Transverse colon (tissue), 4 donors: ENCODE data around the gene CCL13. TPM values are rescaled to one million over a fixed set of nuclear protein-coding genes. Genes with fewer than 3 reads are reported as not detected.

ENCODE experiments used
- DNase-seq: peaks from one replicate; pipeline ENCODE4 v3.0.0-alpha.2; 2019
- H3K27ac ChIP-seq, 4 donors: fragments of 200-600 bp; sonication (generic); 2 replicates each; pipeline ENCODE4 v1.5.1; 2016 to 2018; ENCODE audit warnings: inconsistent platforms in 4 of 4
- H3K27me3 ChIP-seq: fragments of 200-600 bp; sonication (generic); 2 replicates; pipeline ENCODE4 v1.5.1; 2017; ENCODE audit warnings: inconsistent platforms
- H3K36me3 ChIP-seq, 4 donors: fragments of 200-600 bp; sonication (generic); 2 replicates each; pipeline ENCODE4 v1.5.1; 2017 to 2019; ENCODE audit warnings: inconsistent platforms in 4 of 4
- H3K4me1 ChIP-seq, 4 donors: fragments of 200-600 bp; sonication (generic); 2 replicates each; pipeline ENCODE4 v1.5.1; 2017 to 2020; ENCODE audit warnings: inconsistent platforms in 4 of 4
- H3K4me3 ChIP-seq, 4 donors: fragments of 200-600 bp; sonication (generic); 1 replicate in 1 of 4; 2 replicates in 3 of 4; pipeline versions ENCODE4 v1.5.1 to v1.6.1; 2017 to 2019; ENCODE audit warnings: inconsistent platforms in 4 of 4
- H3K9me3 ChIP-seq, 2 donors: fragments of 200-600 bp; sonication (generic); 2 replicates each; pipeline ENCODE4 v1.5.1; 2017 to 2019; ENCODE audit warnings: inconsistent platforms in 2 of 2
- EP300 ChIP-seq: sonication (generic); formaldehyde crosslinking; IDR thresholded peaks from one replicate; pipeline ENCODE4 v1.6.1; 2017; ENCODE audit warnings: antibody characterized with exemption, low read depth
- POLR2A ChIP-seq: fragments of 450-650 bp; IDR thresholded peaks from one replicate; pipeline ENCODE4 v1.6.1; 2016; ENCODE audit warnings: antibody characterized with exemption, mild to moderate bottlenecking, moderate library complexity
- POLR2AphosphoS5 ChIP-seq, 3 donors: sonication (generic); formaldehyde crosslinking; IDR thresholded peaks; one replicate each; pipeline ENCODE4 v1.6.1; 2016; ENCODE audit warnings: antibody characterized with exemption in 3 of 3
- WGBS, 2 donors: methylation state at CpG; one replicate each; pipeline ENCODE4 v1.1.5; 2018; ENCODE audit warnings: low coverage in 1 of 2; 5-methylcytosine and 5-hydroxymethylcytosine counted together
- in situ Hi-C, 4 donors: fragments of 200-750 bp; cut with MboI; loops; one replicate each; pipeline versions ENCODE4 v1.15.0 to v1.15.1; 2017; ENCODE audit warnings: low sequenced_read_pairs in 3 of 4, low pct_ligation_motif_present in 1 of 4, low pct_unique_long_range_greater_than_20kb in 1 of 4
- intact Hi-C: fragments of 100-400 bp; cut with DNase I; formaldehyde crosslinking; loops from one replicate; pipeline ENCODE4 v1.15.1; 2023; ENCODE audit warnings: low total_unique reads
- total RNA-seq, 4 donors: library from RNA; depleted of rRNA; stranded (reverse); fragments of >200 nt; gene quantifications; one replicate each; pipeline ENCODE4 v1.1.0, GENCODE V29; 2016
- TF ChIP-seq, protein P1 (sequence below), 5 experiments: fragments of 200-600 bp in 3 of 5; fragments of 450-650 bp in 2 of 5; sonication (generic) in 3 of 5; IDR thresholded peaks; 1 replicate in 2 of 5; 2 replicates in 3 of 5; pipeline ENCODE4 v1.5.1; 2016 to 2017; ENCODE audit warnings: antibody characterized with exemption in 5 of 5, inconsistent platforms in 3 of 5, mild to moderate bottlenecking in 2 of 5, moderate library complexity in 1 of 5

The CCL13 gene
- total RNA-seq, 4 donors from 2014 or later: 5.4 to 10.5 (median 8.2) TPM; not detected in 1

DNA sequence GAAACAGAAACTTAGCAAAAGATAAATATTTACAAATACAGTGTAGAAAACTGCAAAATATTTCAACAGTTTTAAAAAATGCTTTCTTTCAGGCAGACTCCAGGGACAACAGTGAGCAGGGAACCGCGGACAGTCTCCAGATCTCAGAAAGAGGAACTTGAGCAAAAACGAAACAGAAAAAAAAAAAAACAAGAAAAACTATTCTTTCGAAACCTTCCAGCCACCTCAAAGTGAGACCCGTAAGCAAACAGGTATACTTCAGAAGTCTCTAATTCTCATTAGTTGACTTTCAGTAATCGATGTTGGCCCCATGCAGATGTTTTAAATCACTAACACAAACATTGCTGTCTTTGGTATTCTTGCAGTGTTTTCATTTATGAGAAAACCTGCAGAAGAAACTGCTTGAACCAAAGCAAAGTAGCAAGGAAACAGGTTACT is 22.4 kb downstream of the CCL13 start:
- DNase-seq: peak; percentile 28
- 6 to 20% methylated on average over 5 to 6 of the region's 6 CpGs for WGBS, 2 donors
- TF ChIP-seq, protein P1, sequence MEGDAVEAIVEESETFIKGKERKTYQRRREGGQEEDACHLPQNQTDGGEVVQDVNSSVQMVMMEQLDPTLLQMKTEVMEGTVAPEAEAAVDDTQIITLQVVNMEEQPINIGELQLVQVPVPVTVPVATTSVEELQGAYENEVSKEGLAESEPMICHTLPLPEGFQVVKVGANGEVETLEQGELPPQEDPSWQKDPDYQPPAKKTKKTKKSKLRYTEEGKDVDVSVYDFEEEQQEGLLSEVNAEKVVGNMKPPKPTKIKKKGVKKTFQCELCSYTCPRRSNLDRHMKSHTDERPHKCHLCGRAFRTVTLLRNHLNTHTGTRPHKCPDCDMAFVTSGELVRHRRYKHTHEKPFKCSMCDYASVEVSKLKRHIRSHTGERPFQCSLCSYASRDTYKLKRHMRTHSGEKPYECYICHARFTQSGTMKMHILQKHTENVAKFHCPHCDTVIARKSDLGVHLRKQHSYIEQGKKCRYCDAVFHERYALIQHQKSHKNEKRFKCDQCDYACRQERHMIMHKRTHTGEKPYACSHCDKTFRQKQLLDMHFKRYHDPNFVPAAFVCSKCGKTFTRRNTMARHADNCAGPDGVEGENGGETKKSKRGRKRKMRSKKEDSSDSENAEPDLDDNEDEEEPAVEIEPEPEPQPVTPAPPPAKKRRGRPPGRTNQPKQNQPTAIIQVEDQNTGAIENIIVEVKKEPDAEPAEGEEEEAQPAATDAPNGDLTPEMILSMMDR (IDR thresholded peaks at IDR 0.05): no peak

DNA sequence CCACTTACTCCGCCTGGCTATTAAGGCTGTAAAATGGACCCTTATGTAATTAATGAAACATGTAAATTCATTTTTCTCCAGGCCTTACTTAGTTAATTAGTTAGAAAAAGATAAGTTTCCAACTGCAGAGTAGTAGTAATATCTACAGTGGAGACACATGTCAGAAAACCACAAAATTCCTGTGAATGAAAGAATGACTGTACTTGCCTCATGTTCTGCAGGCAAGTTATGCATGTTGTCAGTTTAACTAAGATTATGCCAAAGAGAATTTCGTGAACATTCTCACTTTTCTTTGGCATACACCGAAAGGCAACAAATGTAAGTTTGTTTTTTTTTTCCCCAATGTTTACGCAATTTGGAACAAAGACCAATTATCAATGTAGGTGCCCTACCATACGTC is 23.6 kb downstream of the CCL13 start:
- DNase-seq: no peak
- in situ Hi-C loops (no loop called here), intact Hi-C loops (no loop called here)
- Histone ChIP-seq H3K4me1 (peaks cover 0 to 11% (median 1%) of the 10 kb centered on the region in 4 donors), H3K36me3 (no peaks in the 10 kb centered on the region), H3K4me3 (no peak overlapping the region), H3K9me3 (no peaks in the 10 kb centered on the region), H3K27me3 (no peaks in the 10 kb centered on the region), H3K27ac (no peak overlapping the region)
- WGBS, 2 donors: 69 to 81% methylated on average over 5 of the region's 5 CpGs
- TF ChIP-seq POLR2A (no peak), EP300 (no peak)
- TF ChIP-seq, protein P1 (IDR thresholded peaks at IDR 0.05): no peak

More for the DNA sequence above, 22.4 kb downstream of the CCL13 start:
- peaks cover 0 to 11% (median 1%) of the 10 kb centered on the region in 4 donors for H3K4me1 ChIP-seq
- intact Hi-C loops: no loop called here
- no peaks in the 10 kb centered on the region for H3K9me3 ChIP-seq
- H3K27ac ChIP-seq: peak overlapping the region in 1 of 4 donors; percentile 24
- H3K27me3 ChIP-seq: no peaks in the 10 kb centered on the region
- in situ Hi-C loops: no loop called here
- H3K36me3 ChIP-seq: no peaks in the 10 kb centered on the region
- no peak overlapping the region for H3K4me3 ChIP-seq

DNA sequence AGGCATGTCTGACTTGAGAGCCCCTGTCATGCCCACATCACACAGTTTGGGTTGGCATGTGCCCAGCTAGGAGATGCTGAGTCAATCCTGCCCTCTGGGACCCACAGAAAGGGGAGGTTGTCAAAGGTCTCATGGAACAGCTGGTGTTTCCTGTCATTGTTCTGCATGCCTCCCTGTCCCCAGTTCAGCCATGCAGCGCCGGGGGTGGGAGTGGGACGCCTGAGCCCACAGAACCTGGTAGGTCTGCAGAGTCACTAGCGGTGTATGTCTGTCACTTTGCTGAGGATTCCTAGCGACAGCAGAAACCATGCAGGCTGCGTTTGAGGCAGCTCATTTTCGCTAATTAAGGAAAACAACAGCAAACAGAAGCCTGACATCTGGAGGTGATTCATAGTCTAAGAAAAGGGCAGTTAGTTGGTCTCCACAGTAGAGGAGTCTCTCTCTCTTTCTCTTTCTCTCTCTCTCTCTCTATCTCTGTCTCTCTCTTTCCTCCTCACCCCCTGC is 26.4 kb downstream of the CCL13 start:
- WGBS, 2 donors: 36% methylated on average over 7 of the region's 7 CpGs; no CpG with 5 or more reads in 1 of the 2 donors
- intact Hi-C loops (no loop called here), in situ Hi-C loops (no loop called here)
- Histone ChIP-seq H3K9me3 (no peaks in the 10 kb centered on the region), H3K27ac (no peak overlapping the region), H3K4me3 (no peak overlapping the region), H3K27me3 (no peaks in the 10 kb centered on the region), H3K36me3 (no peaks in the 10 kb centered on the region), H3K4me1 (peaks cover 0 to 11% (median 1%) of the 10 kb centered on the region in 4 donors)
- DNase-seq: peak; percentile 12
- TF ChIP-seq EP300: no peak
- TF ChIP-seq POLR2A: no peak
- TF ChIP-seq POLR2AphosphoS5 (IDR thresholded peaks at IDR 0.05): no peak
- TF ChIP-seq, protein P1 (IDR thresholded peaks at IDR 0.05): no peak

- Histone ChIP-seq H3K9me3 (no peaks in the 10 kb centered on the region), H3K27me3 (no peaks in the 10 kb centered on the region), H3K27ac (no peak overlapping the region), H3K4me1 (peaks cover 0 to 9% (median 1%) of the 10 kb centered on the region in 4 donors), H3K4me3 (no peak overlapping the region), H3K36me3 (no peaks in the 10 kb centered on the region)
- in situ Hi-C loops (no loop called here), intact Hi-C loops (no loop called here)
- no peak for DNase-seq
- 76% methylated on average over 3 of the region's 3 CpGs; no CpG with 5 or more reads in 1 of the 2 donors for WGBS, 2 donors
- no peak for TF ChIP-seq POLR2A
- TF ChIP-seq POLR2AphosphoS5 (IDR thresholded peaks at IDR 0.05): no peak
- TF ChIP-seq EP300: no peak
- TF ChIP-seq, protein P1 (IDR thresholded peaks at IDR 0.05): no peak
These were observed 26.9 kb downstream of the CCL13 start for GRCh38 chr17:34383216-34383615.
